GM19240 (cell line): ENCODE results near the gene PPM1B.
A peak's percentile ranks its signal among the peaks of the same experiment; 100 is the strongest.
"Not testable (repeated sequence)": the region's sequence is repeated elsewhere in the genome, so short reads cannot be mapped to it uniquely, and the experiment has no call there.

Experiments
- DNase-seq: peaks from one replicate; pipeline ENCODE4 v3.0.0; 2011; ENCODE audit warnings: low spot score; ENCODE audit not compliant: insufficient read length

Gene PPM1B

GRCh38 chr2:44163777-44164176 is 4.9 kb upstream of the PPM1B start:
- DNase-seq = no peak

GRCh38 chr2:44164617-44165016 is 4.1 kb upstream of the PPM1B start:
- DNase-seq = no peak

GRCh38 chr2:44166096-44166495 is 2.6 kb upstream of the PPM1B start:
- DNase-seq = no peak

- DNase-seq = no peak
Observed at GRCh38 chr2:44167311-44167907, 1.3 kb upstream of the PPM1B start.

GRCh38 chr2:44167908-44168680 is 581 bp upstream of the PPM1B start:
- peak; percentile 97 for DNase-seq

GRCh38 chr2:44169155-44169898 is 652 bp downstream of the PPM1B start:
- DNase-seq = peak; percentile 7

GRCh38 chr2:44170311-44170717 is 1.6 kb downstream of the PPM1B start:
- DNase-seq = no peak

GRCh38 chr2:44171018-44171417 is 2.3 kb downstream of the PPM1B start:
- no peak for DNase-seq

GRCh38 chr2:44171442-44171841 is 2.8 kb downstream of the PPM1B start:
- DNase-seq = not testable (repeated sequence)

- DNase-seq = no peak
Observed at GRCh38 chr2:44172576-44172975, 3.9 kb downstream of the PPM1B start.

GRCh38 chr2:44178950-44179349 is 10.3 kb downstream of the PPM1B start:
- no peak for DNase-seq

- no peak for DNase-seq
Observed at GRCh38 chr2:44181648-44182047, 13.0 kb downstream of the PPM1B start.

GRCh38 chr2:44184106-44184505 is 15.4 kb downstream of the PPM1B start:
- DNase-seq = no peak

GRCh38 chr2:44186810-44187209 is 18.1 kb downstream of the PPM1B start:
- no peak for DNase-seq

GRCh38 chr2:44187251-44187650 is 18.6 kb downstream of the PPM1B start:
- DNase-seq = no peak

- DNase-seq = no peak
Observed at GRCh38 chr2:44188696-44189095, 20.0 kb downstream of the PPM1B start.

GRCh38 chr2:44189104-44189503 is 20.4 kb downstream of the PPM1B start:
- DNase-seq = no peak

- DNase-seq = no peak
Observed at GRCh38 chr2:44190526-44190925, 21.9 kb downstream of the PPM1B start.

- peak; percentile 10 for DNase-seq
Observed at GRCh38 chr2:44191739-44192138, 23.1 kb downstream of the PPM1B start.

- no peak for DNase-seq
Observed at GRCh38 chr2:44192646-44193045, 24.0 kb downstream of the PPM1B start.

- no peak for DNase-seq
Observed at GRCh38 chr2:44195714-44196113, 27.0 kb downstream of the PPM1B start.

- no peak for DNase-seq
Observed at GRCh38 chr2:44197816-44198215, 29.1 kb downstream of the PPM1B start.
